SK-N-SH treated with all-trans-retinoic acid at 6 μM for 48 hours (cell line): ENCODE results near the gene APBB1IP.

Experiments
- ATAC-seq: fragments of 200-7000 bp; cut with Tn5 transposase; 3 replicates; pipeline ENCODE4 v1.9.1; 2020; ENCODE audit warnings: mild to moderate bottlenecking, moderate library complexity
- ARNTL ChIP-seq: fragments of 450-650 bp; formaldehyde crosslinking; IDR thresholded peaks from 2 replicates; pipeline ENCODE4 v1.5.0; 2020; ENCODE audit warnings: low read depth, mild to moderate bottlenecking, moderate library complexity, borderline replicate concordance
- BACH2 ChIP-seq: fragments of 250-450 bp; sonication (Bioruptor Pico); IDR thresholded peaks from 2 replicates; pipeline ENCODE4 v1.9.0; 2021; ENCODE audit warnings: mild to moderate bottlenecking, borderline replicate concordance
- ESRRG ChIP-seq: fragments of 250-450 bp; sonication (Bioruptor Pico); IDR thresholded peaks from 2 replicates; pipeline ENCODE4 v1.6.1; 2021; ENCODE audit warnings: mild to moderate bottlenecking
- GLIS3 ChIP-seq: fragments of 250-450 bp; sonication (Bioruptor Pico); IDR thresholded peaks from 2 replicates; pipeline ENCODE4 v1.5.0; 2020; ENCODE audit warnings: mild to moderate bottlenecking, moderate library complexity
- ISL1 ChIP-seq: fragments of 250-450 bp; sonication (Bioruptor Pico); IDR thresholded peaks from 2 replicates; pipeline ENCODE4 v2.1.2; 2022; ENCODE audit warnings: mild to moderate bottlenecking, moderate library complexity
- OSR1 ChIP-seq: fragments of 250-450 bp; sonication (Bioruptor Pico); IDR thresholded peaks from 2 replicates; pipeline ENCODE4 v1.8.0; 2022; ENCODE audit warnings: moderate library complexity, mild to moderate bottlenecking, inconsistent platforms
- PPARA ChIP-seq: fragments of 250-450 bp; sonication (Bioruptor Pico); IDR thresholded peaks from 2 replicates; pipeline ENCODE4 v1.5.0; 2020; ENCODE audit warnings: mild to moderate bottlenecking, borderline replicate concordance
- RARB ChIP-seq: fragments of 250-450 bp; sonication (Bioruptor Pico); IDR thresholded peaks from 2 replicates; pipeline ENCODE4 v1.8.0; 2021; ENCODE audit warnings: mild to moderate bottlenecking, moderate library complexity
- SNAI2 ChIP-seq: fragments of 250-450 bp; sonication (Bioruptor Pico); IDR thresholded peaks from 2 replicates; pipeline ENCODE4 v1.5.0; 2020; ENCODE audit warnings: mild to moderate bottlenecking, moderate library complexity
- TOX ChIP-seq: fragments of 250-450 bp; sonication (Bioruptor Pico); IDR thresholded peaks from 2 replicates; pipeline ENCODE4 v1.8.0; 2021; ENCODE audit warnings: mild to moderate bottlenecking, moderate library complexity, borderline replicate concordance
- ZC3H10 ChIP-seq: fragments of 250-450 bp; sonication (Bioruptor Pico); IDR thresholded peaks from 2 replicates; pipeline ENCODE4 v1.5.1; 2021; ENCODE audit warnings: mild to moderate bottlenecking, moderate library complexity
- ZFP3 ChIP-seq: fragments of 250-450 bp; sonication (Bioruptor Pico); IDR thresholded peaks from 2 replicates; pipeline ENCODE4 v1.5.0; 2020; ENCODE audit warnings: mild to moderate bottlenecking, moderate library complexity
- ZFP30 ChIP-seq: fragments of 450-650 bp; formaldehyde crosslinking; IDR thresholded peaks from 2 replicates; pipeline ENCODE4 v1.5.0; 2022; ENCODE audit warnings: mild to moderate bottlenecking, moderate library complexity
- ZNF70 ChIP-seq: fragments of 450-650 bp; formaldehyde crosslinking; IDR thresholded peaks from 2 replicates; pipeline ENCODE4 v1.5.0; 2020; ENCODE audit warnings: mild to moderate bottlenecking, moderate library complexity
- ZNF8 ChIP-seq: fragments of 450-650 bp; formaldehyde crosslinking; IDR thresholded peaks from 2 replicates; pipeline ENCODE4 v1.5.0; 2020; ENCODE audit warnings: mild to moderate bottlenecking, moderate library complexity
- TF ChIP-seq, protein P1 (sequence below): fragments of 250-450 bp; sonication (Bioruptor Pico); IDR thresholded peaks from 2 replicates; pipeline ENCODE4 v1.5.1; 2020; ENCODE audit warnings: low read depth, mild to moderate bottlenecking, moderate library complexity
- TF ChIP-seq, protein P2 (sequence below): fragments of 250-450 bp; sonication (Bioruptor Pico); IDR thresholded peaks from 2 replicates; pipeline ENCODE4 v1.8.0; 2020; ENCODE audit warnings: mild to moderate bottlenecking, moderate library complexity, borderline replicate concordance
- TF ChIP-seq, protein P3 (sequence below): fragments of 250-450 bp; sonication (Bioruptor Pico); IDR thresholded peaks from 2 replicates; pipeline ENCODE4 v1.5.0; 2020; ENCODE audit warnings: mild to moderate bottlenecking, moderate library complexity
- TF ChIP-seq, protein P4 (sequence below): fragments of 250-450 bp; sonication (Bioruptor Pico); IDR thresholded peaks from 2 replicates; pipeline ENCODE4 v1.8.0; 2021; ENCODE audit warnings: low read depth, mild to moderate bottlenecking, moderate library complexity, borderline replicate concordance
- TF ChIP-seq, protein P5 (sequence below): fragments of 250-450 bp; sonication (Bioruptor Pico); IDR thresholded peaks from 2 replicates; pipeline ENCODE4 v1.5.1; 2021; ENCODE audit warnings: mild to moderate bottlenecking, moderate library complexity

Gene APBB1IP

DNA sequence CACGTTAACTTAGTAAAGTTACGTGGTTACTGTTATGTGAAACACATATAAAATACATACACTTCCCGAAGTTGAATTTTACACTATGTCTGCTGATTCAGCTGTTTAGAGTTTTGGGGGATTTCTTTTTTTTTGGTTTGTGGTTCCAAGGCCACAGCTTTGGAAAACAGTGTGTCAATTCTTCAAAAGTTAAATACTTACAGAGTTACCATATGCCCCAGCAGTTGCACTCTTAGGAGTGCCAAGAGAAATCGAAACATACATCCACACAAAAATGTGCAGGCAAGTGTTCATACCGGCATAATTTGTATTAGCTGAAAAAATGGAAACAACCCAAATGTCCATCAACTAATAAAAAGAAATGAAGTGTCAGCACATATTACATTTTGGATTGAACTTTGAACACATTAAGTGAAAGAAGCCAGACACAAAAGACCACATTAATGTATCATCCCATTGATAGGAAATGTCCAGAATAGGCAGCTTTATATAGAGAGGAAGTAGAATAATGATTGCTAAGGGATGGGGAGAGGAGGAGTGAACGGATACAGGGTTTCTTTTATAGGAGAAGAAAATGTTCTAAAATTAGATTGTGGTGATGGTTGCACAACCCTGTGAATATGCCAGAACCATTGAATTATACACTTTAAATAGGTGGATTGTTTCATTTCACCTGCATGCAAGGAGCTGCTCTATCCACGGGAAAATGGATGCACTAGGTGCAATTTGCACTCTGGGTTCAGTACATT, 17.6 kb downstream of the APBB1IP start:
- ATAC-seq = no peak
- no peak for TF ChIP-seq ISL1 (CRISPR knock-in tag)
- TF ChIP-seq, protein P1, sequence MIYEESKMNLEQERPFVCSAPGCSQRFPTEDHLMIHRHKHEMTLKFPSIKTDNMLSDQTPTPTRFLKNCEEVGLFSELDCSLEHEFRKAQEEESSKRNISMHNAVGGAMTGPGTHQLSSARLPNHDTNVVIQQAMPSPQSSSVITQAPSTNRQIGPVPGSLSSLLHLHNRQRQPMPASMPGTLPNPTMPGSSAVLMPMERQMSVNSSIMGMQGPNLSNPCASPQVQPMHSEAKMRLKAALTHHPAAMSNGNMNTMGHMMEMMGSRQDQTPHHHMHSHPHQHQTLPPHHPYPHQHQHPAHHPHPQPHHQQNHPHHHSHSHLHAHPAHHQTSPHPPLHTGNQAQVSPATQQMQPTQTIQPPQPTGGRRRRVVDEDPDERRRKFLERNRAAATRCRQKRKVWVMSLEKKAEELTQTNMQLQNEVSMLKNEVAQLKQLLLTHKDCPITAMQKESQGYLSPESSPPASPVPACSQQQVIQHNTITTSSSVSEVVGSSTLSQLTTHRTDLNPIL (CRISPR knock-in tag) = no peak
- TF ChIP-seq PPARA (CRISPR knock-in tag) = no peak
- TF ChIP-seq RARB (CRISPR knock-in tag) = no peak
- TF ChIP-seq, protein P2, sequence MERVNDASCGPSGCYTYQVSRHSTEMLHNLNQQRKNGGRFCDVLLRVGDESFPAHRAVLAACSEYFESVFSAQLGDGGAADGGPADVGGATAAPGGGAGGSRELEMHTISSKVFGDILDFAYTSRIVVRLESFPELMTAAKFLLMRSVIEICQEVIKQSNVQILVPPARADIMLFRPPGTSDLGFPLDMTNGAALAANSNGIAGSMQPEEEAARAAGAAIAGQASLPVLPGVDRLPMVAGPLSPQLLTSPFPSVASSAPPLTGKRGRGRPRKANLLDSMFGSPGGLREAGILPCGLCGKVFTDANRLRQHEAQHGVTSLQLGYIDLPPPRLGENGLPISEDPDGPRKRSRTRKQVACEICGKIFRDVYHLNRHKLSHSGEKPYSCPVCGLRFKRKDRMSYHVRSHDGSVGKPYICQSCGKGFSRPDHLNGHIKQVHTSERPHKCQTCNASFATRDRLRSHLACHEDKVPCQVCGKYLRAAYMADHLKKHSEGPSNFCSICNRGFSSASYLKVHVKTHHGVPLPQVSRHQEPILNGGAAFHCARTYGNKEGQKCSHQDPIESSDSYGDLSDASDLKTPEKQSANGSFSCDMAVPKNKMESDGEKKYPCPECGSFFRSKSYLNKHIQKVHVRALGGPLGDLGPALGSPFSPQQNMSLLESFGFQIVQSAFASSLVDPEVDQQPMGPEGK (CRISPR knock-in tag) = no peak
- TF ChIP-seq OSR1 (CRISPR knock-in tag) = no peak
- no peak for TF ChIP-seq ZNF70 (CRISPR knock-in tag)
- TF ChIP-seq ARNTL (CRISPR knock-in tag) = no peak

GRCh38 chr10:26457088-26457487, 18.9 kb downstream of the APBB1IP start:
- no peak for ATAC-seq

More at GRCh38 chr10:26457088-26457487, 18.9 kb downstream of the APBB1IP start:
- TF ChIP-seq, protein P2 (CRISPR knock-in tag) = no peak
- TF ChIP-seq, protein P3, sequence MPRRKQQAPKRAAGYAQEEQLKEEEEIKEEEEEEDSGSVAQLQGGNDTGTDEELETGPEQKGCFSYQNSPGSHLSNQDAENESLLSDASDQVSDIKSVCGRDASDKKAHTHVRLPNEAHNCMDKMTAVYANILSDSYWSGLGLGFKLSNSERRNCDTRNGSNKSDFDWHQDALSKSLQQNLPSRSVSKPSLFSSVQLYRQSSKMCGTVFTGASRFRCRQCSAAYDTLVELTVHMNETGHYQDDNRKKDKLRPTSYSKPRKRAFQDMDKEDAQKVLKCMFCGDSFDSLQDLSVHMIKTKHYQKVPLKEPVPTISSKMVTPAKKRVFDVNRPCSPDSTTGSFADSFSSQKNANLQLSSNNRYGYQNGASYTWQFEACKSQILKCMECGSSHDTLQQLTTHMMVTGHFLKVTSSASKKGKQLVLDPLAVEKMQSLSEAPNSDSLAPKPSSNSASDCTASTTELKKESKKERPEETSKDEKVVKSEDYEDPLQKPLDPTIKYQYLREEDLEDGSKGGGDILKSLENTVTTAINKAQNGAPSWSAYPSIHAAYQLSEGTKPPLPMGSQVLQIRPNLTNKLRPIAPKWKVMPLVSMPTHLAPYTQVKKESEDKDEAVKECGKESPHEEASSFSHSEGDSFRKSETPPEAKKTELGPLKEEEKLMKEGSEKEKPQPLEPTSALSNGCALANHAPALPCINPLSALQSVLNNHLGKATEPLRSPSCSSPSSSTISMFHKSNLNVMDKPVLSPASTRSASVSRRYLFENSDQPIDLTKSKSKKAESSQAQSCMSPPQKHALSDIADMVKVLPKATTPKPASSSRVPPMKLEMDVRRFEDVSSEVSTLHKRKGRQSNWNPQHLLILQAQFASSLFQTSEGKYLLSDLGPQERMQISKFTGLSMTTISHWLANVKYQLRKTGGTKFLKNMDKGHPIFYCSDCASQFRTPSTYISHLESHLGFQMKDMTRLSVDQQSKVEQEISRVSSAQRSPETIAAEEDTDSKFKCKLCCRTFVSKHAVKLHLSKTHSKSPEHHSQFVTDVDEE = no peak
- TF ChIP-seq ESRRG (no peak), ARNTL (CRISPR knock-in tag) (no peak), ZNF70 (CRISPR knock-in tag) (no peak), ZFP3 (CRISPR knock-in tag) (no peak), BACH2 (CRISPR knock-in tag) (no peak), TOX (CRISPR knock-in tag) (no peak), PPARA (CRISPR knock-in tag) (no peak), OSR1 (CRISPR knock-in tag) (no peak), SNAI2 (CRISPR knock-in tag) (no peak), ZC3H10 (no peak), ZNF8 (CRISPR knock-in tag) (no peak), ZFP30 (CRISPR knock-in tag) (no peak), GLIS3 (CRISPR knock-in tag) (no peak)
- TF ChIP-seq, protein P4, sequence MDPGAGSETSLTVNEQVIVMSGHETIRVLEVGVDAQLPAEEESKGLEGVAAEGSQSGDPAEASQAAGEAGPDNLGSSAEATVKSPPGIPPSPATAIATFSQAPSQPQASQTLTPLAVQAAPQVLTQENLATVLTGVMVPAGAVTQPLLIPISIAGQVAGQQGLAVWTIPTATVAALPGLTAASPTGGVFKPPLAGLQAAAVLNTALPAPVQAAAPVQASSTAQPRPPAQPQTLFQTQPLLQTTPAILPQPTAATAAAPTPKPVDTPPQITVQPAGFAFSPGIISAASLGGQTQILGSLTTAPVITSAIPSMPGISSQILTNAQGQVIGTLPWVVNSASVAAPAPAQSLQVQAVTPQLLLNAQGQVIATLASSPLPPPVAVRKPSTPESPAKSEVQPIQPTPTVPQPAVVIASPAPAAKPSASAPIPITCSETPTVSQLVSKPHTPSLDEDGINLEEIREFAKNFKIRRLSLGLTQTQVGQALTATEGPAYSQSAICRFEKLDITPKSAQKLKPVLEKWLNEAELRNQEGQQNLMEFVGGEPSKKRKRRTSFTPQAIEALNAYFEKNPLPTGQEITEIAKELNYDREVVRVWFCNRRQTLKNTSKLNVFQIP (CRISPR knock-in tag) = no peak
- TF ChIP-seq, protein P1 (CRISPR knock-in tag) = no peak
- TF ChIP-seq, protein P5, sequence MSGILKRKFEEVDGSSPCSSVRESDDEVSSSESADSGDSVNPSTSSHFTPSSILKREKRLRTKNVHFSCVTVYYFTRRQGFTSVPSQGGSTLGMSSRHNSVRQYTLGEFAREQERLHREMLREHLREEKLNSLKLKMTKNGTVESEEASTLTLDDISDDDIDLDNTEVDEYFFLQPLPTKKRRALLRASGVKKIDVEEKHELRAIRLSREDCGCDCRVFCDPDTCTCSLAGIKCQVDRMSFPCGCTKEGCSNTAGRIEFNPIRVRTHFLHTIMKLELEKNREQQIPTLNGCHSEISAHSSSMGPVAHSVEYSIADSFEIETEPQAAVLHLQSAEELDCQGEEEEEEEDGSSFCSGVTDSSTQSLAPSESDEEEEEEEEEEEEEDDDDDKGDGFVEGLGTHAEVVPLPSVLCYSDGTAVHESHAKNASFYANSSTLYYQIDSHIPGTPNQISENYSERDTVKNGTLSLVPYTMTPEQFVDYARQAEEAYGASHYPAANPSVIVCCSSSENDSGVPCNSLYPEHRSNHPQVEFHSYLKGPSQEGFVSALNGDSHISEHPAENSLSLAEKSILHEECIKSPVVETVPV (CRISPR knock-in tag) = no peak
